ENCODE measurements around the gene AFF1.

The AFF1 gene

GRCh38 chr4:87105101-87105845 lies 170.5 kb downstream of the AFF1 start:
- no peaks in the 10 kb centered on the region for H4K20me1 ChIP-seq (ENCODE audit: low read depth, low read length)
- TF ChIP-seq CTCF (IDR thresholded peaks at IDR 0.05; ENCODE audit: insufficient read depth, low read length, poor library complexity, severe bottlenecking) (no peak), EZH2phosphoT487 (conservative IDR thresholded peaks at IDR 0.05; ENCODE audit: low read length) (no peak)
- H2AFZ ChIP-seq (ENCODE audit: low read depth, low read length, severe bottlenecking): no peak overlapping the region
- H3F3A ChIP-seq (ENCODE audit: insufficient read depth): no peaks in the 10 kb centered on the region
- no peak overlapping the region for H3K27ac ChIP-seq (ENCODE audit: low read depth, low read length)
- no peaks in the 10 kb centered on the region for H3K27me3 ChIP-seq (ENCODE audit: low read length)
- H3K36me3 ChIP-seq (ENCODE audit: low read length): no peaks in the 10 kb centered on the region
- no peaks in the 10 kb centered on the region for H3K9me2 ChIP-seq (replicated peaks; ENCODE audit: insufficient read depth, low read length)
- H3K4me3 ChIP-seq (ENCODE audit: insufficient read depth, low read length, poor library complexity, severe bottlenecking): no peak overlapping the region
- no peaks in the 10 kb centered on the region for H3K9me3 ChIP-seq (ENCODE audit: insufficient read depth, low read length)
- H3K4me2 ChIP-seq (ENCODE audit: low read depth, low read length, poor library complexity, severe bottlenecking): no peak overlapping the region
- H3K79me2 ChIP-seq (ENCODE audit: insufficient read depth, low read length): no peaks in the 10 kb centered on the region
- no peak overlapping the region for H3K9ac ChIP-seq (ENCODE audit: low read length)

- no peaks in the 10 kb centered on the region for H4K20me1 ChIP-seq (ENCODE audit: low read depth, low read length)
- no peak overlapping the region for H2AFZ ChIP-seq (ENCODE audit: low read depth, low read length, severe bottlenecking)
- no peaks in the 10 kb centered on the region for H3K9me3 ChIP-seq (ENCODE audit: insufficient read depth, low read length)
- no peaks in the 10 kb centered on the region for H3F3A ChIP-seq (ENCODE audit: insufficient read depth)
- no peak overlapping the region for H3K9ac ChIP-seq (ENCODE audit: low read length)
- no peaks in the 10 kb centered on the region for H3K79me2 ChIP-seq (ENCODE audit: insufficient read depth, low read length)
- TF ChIP-seq CTCF (IDR thresholded peaks at IDR 0.05; ENCODE audit: insufficient read depth, low read length, poor library complexity, severe bottlenecking) (no peak), EZH2phosphoT487 (conservative IDR thresholded peaks at IDR 0.05; ENCODE audit: low read length) (no peak)
- no peak overlapping the region for H3K4me3 ChIP-seq (ENCODE audit: insufficient read depth, low read length, poor library complexity, severe bottlenecking)
- H3K4me2 ChIP-seq (ENCODE audit: low read depth, low read length, poor library complexity, severe bottlenecking): no peak overlapping the region
- no peak overlapping the region for H3K27ac ChIP-seq (ENCODE audit: low read depth, low read length)
- H3K27me3 ChIP-seq (ENCODE audit: low read length): no peaks in the 10 kb centered on the region
- H3K36me3 ChIP-seq (ENCODE audit: low read length): no peaks in the 10 kb centered on the region
- no peaks in the 10 kb centered on the region for H3K9me2 ChIP-seq (replicated peaks; ENCODE audit: insufficient read depth, low read length)
Observed at GRCh38 chr4:87108142-87108546, 173.3 kb downstream of the AFF1 start.

GRCh38 chr4:87109121-87109520 lies 174.3 kb downstream of the AFF1 start:
- Histone ChIP-seq H3K4me2 (ENCODE audit: low read depth, low read length, poor library complexity, severe bottlenecking) (no peak overlapping the region), H4K20me1 (ENCODE audit: low read depth, low read length) (no peaks in the 10 kb centered on the region), H3K79me2 (ENCODE audit: insufficient read depth, low read length) (no peaks in the 10 kb centered on the region), H3K36me3 (ENCODE audit: low read length) (no peaks in the 10 kb centered on the region), H3K9me2 (replicated peaks; ENCODE audit: insufficient read depth, low read length) (no peaks in the 10 kb centered on the region), H3K9me3 (ENCODE audit: insufficient read depth, low read length) (no peaks in the 10 kb centered on the region), H3K27ac (ENCODE audit: low read depth, low read length) (no peak overlapping the region), H3K9ac (ENCODE audit: low read length) (no peak overlapping the region), H3F3A (ENCODE audit: insufficient read depth) (no peaks in the 10 kb centered on the region), H3K4me3 (ENCODE audit: insufficient read depth, low read length, poor library complexity, severe bottlenecking) (no peak overlapping the region), H3K27me3 (ENCODE audit: low read length) (no peaks in the 10 kb centered on the region), H2AFZ (ENCODE audit: low read depth, low read length, severe bottlenecking) (no peak overlapping the region)
- TF ChIP-seq CTCF (IDR thresholded peaks at IDR 0.05; ENCODE audit: insufficient read depth, low read length, poor library complexity, severe bottlenecking) (no peak), EZH2phosphoT487 (conservative IDR thresholded peaks at IDR 0.05; ENCODE audit: low read length) (no peak)
